ENCODE results near the gene SLC15A2.

The SLC15A2 gene

DNA sequence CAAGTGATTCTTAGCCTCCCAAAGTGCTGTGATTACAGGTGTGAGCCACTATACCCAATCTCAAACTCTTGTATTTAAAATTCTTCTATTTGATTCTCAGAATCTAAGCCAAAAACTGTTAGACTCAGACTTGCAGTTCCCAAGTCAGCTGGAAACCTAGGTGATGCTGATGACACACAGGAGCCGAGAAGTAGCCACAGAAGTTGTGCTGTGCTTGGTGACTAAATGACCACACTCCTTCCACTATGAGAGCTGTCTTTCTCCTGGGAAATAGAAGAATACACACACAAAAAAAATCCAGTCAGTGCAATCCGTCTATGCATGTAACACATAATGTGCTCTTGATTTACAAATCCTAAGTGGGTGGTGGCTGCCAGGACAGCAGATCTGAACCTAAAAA, 93.9 kb downstream of the SLC15A2 start:
- no peak for DNase-seq

DNA sequence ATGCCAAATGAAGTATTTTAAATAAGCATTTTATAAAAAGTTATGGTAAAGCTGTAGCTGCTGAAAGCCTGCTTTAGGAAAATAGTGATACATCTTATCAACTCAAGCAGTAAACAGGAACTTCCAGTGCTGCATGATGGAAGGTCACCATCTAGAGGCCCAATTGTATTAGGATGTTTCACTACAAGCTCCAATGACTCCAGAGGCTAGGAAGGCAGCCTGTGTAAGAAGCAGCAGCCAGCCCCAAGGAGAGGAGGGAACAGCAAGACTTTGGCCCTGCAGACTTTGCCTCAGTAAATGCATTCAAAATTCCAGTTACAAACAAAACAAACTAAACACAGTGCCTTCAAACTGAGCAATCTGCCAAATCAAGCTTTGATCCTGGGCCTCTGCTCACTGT, 95.7 kb downstream of the SLC15A2 start:
- DNase-seq: no peak

DNA sequence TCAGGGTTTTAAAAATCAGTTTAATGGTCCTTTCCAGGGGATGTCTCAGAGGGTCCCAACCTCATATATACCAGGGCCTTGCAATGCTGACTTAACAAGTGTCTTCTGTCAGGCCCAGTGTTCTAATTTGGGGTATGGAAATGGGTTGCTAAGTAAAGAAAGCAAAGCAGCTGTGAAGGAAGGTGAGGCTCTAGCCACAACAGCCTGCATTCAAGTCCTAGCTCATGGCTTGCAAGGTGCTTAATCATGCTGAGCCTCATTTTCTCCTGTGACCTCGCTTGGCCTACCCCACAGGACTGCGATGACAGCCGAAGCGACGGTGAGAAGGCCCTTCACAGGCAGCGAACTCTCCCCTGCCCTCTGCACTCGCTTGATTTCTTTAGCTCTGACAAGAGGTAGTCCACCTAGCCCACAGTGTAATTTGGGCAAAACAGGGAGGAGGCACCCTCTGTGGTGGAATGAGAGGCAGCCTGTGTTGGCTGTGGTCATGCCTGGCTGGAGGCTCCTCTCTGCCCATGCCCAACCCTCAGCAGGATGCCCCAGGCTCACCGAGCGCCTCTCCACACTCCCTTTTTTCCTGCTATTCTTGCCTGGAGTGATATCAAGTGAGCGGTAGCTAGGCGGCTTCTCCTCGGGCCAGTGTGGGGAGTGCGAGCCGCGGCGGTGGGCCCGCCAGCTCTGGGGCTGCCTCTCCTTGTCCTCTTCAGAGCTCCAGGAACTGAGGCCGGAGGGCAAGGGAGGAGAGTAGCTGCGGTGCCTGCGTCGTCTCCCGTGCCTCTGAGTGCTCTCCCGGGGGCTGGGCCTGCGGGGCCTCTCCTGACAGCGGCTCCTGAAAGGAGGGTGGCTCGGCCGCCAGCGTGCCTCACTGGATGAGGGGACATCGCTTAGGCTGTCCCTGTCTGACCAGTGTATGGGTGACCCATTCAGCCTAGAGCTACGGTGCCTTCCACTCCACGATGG, 98.7 kb downstream of the SLC15A2 start:
- DNase-seq: no peak

Data from CD4-positive, alpha-beta T cell treated with Interleukin-4 for 1 hour (primary cell).